ENCODE measurements around the gene MOB1A. TPM values are rescaled to one million over a fixed set of nuclear protein-coding genes. Genes with fewer than 3 reads are reported as not detected.

MOB1A gene
- total and polyA plus RNA-seq, 2 of the 13 experiments (the other 11 are each of a cell fraction or from before 2014, with no cell fraction given): 48.2 to 139 TPM

GRCh38 chr2:74198461-74199274, 20.0 kb upstream of the MOB1A start, which contains the start of gene MTHFD2 (continued):
- TF ChIP-seq ZNF558 (CRISPR knock-in tag; IDR thresholded peaks at IDR 0.05; ENCODE audit: borderline replicate concordance) (peak; percentile 97; the same call in 1 of the 2 replicates), ZFP36L1 (CRISPR knock-in tag; IDR thresholded peaks at IDR 0.05) (peak; percentile 95), ZNF670 (CRISPR knock-in tag; IDR thresholded peaks at IDR 0.05; ENCODE audit: borderline replicate concordance) (peak; percentile 85; the same call in 1 of the 2 replicates), ZNF17 (CRISPR knock-in tag; IDR thresholded peaks at IDR 0.05) (no peak), THAP7 (CRISPR knock-in tag; IDR thresholded peaks at IDR 0.05) (peak; percentile 85; the same call in 1 of the 2 replicates), SKIL (CRISPR knock-in tag; IDR thresholded peaks at IDR 0.05; ENCODE audit: borderline replicate concordance) (peak; percentile 79; the same call in 1 of the 2 replicates), ZNF296 (CRISPR knock-in tag; conservative IDR thresholded peaks at IDR 0.05) (no peak), ATF3 (CRISPR knock-in tag; IDR thresholded peaks at IDR 0.05) (peak; percentile 71), USF2 (IDR thresholded peaks at IDR 0.05; ENCODE audit: low read depth, low read length) (peak; percentile 41; the same call in 1 of the 2 replicates), USF2 (CRISPR knock-in tag; IDR thresholded peaks at IDR 0.05; ENCODE audit: borderline replicate concordance) (peak; percentile 32; the same call in 1 of the 2 replicates), YEATS4 (CRISPR knock-in tag; IDR thresholded peaks at IDR 0.05; ENCODE audit: borderline replicate concordance) (peak; percentile 95), KLF16 (CRISPR knock-in tag; IDR thresholded peaks at IDR 0.05) (peak in 1 of 2 experiments; percentile 93; a peak in 3 of 4 replicates), MYNN (CRISPR knock-in tag; IDR thresholded peaks at IDR 0.05; ENCODE audit: low read depth) (no peak; the same call in 1 of the 2 replicates), KAT8 (CRISPR knock-in tag; IDR thresholded peaks at IDR 0.05) (peak; percentile 31; the same call in 1 of the 2 replicates), MXD1 (CRISPR knock-in tag; IDR thresholded peaks at IDR 0.05) (peak; percentile 99), ZNF784 (CRISPR knock-in tag; IDR thresholded peaks at IDR 0.05; ENCODE audit: borderline replicate concordance) (peak; percentile 93), E2F1 (CRISPR knock-in tag; IDR thresholded peaks at IDR 0.05) (peak; percentile 83), NBN (conservative IDR thresholded peaks at IDR 0.05) (no peak), ZNF878 (CRISPR knock-in tag; IDR thresholded peaks at IDR 0.05) (peak; percentile 91; the same call in 1 of the 2 replicates)
